GM19351 (cell line): ENCODE measurements around the gene APPBP2.
"Not testable (repeated sequence)": the region's sequence is repeated elsewhere in the genome, so short reads cannot be mapped to it uniquely, and the experiment has no call there.

Source experiments
- ATAC-seq: cut with Tn5 transposase; IDR thresholded peaks from one replicate; pipeline ENCODE4 v1.9.1; 2021; ENCODE audit warnings: mild to moderate bottlenecking, moderate library complexity; ENCODE audit not compliant: unreplicated experiment

APPBP2 gene, protein sequence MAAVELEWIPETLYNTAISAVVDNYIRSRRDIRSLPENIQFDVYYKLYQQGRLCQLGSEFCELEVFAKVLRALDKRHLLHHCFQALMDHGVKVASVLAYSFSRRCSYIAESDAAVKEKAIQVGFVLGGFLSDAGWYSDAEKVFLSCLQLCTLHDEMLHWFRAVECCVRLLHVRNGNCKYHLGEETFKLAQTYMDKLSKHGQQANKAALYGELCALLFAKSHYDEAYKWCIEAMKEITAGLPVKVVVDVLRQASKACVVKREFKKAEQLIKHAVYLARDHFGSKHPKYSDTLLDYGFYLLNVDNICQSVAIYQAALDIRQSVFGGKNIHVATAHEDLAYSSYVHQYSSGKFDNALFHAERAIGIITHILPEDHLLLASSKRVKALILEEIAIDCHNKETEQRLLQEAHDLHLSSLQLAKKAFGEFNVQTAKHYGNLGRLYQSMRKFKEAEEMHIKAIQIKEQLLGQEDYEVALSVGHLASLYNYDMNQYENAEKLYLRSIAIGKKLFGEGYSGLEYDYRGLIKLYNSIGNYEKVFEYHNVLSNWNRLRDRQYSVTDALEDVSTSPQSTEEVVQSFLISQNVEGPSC

DNA sequence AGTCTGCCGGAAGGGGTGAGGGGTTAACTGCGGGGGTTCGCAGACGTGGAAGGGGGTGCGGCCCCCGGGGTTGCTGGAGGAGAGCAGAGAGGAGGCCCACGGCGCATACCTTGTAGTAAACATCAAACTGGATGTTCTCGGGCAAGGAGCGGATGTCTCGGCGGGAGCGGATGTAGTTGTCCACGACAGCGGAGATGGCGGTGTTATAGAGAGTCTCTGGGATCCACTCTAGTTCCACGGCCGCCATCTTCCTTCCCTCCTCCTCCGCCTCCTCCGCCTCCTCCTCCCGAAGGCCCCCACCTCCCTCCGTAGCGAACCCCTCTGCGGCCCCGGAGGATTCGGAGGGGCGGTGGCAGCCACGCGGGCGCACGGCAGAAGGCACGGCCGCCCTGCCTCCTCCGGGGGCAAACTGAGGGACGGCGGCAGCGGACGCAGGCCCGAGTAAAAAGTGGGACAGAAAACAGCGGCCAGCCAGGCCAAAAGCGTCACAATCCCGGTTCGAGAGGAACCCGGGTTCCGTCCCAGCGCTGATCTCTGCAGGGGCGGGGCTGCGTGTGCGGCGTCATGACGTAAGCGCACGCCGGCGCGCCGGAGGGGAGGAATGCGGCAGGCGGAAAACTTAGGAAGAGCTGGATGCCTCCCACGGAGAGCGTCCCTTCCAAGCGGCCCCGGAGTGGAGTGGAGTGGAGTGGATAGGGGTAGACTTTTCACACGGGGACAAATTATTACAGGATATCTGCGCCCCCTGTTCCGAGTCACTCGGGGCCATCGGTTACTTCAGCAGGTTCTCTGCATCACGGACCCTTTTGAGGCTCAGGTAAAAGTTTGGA is at the start of gene APPBP2:
Gene APPBP2, minus strand, starts transcription at position 558 of the 830 bp plus-strand sequence. Its CDS starts 311 bp downstream, at position 247.
- peak; percentile 87 for ATAC-seq

- ATAC-seq = no peak
These were observed 47.4 kb upstream of the APPBP2 start for GRCh38 chr17:60573236-60574051.

DNA sequence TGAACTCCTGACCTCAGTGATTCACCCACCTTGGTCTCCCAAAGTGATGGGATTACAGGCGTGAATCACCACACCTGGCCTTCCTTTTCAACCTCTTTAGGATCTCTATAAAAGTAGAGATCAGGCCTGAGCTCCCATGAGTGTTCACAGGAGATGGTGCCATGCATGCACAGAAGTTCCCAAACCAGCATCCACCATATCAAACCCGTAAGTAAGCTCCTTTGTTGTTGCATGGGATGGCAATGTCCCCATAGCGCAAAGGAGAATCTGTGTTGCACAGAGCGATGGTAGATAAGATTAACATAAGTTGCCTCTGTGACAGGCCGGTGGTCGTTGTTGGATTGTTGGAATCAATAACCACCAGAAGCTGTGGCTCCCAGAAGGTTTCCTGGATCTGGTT is 39.2 kb upstream of the APPBP2 start:
- ATAC-seq = no peak

GRCh38 chr17:60563743-60564142 is 37.7 kb upstream of the APPBP2 start:
- ATAC-seq = no peak

DNA sequence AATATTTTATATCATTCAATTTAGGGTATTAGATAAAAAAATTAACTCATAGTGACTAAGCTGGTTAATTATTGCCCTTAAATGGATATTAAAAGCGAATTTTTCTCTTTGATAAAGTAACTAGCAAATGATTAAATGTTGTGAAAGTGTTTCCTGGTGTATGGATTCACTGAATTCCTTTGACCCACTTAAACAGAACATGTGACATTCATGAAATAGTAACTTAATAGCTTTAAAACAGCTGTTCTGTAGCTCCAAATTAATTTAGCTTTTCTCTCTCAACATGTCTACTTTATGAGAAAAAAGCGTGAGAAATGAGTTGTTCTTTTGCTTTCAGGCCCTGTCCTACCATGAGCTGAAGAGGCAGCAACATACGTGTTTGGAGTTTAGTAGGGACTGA is 36.4 kb upstream of the APPBP2 start:
- ATAC-seq = no peak

DNA sequence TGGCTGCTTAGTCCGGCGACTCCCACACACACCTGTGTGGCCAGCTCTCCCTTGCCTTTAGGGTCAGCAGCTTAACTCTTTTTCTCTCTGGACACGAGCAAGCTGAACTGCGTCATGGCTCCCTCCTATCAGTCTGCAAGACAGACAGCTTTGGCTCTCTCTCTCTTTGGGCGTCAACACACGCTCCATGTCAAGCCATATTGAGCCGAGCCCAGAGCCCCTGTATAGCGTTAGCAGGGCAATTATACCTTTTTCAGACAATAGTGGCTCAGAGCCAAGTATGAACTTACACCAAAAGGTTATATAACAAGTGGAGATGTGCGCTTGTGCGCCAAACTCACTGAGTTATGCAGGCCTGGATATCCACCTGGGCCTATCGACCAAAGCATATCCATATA is 34.8 kb upstream of the APPBP2 start:
- no peak for ATAC-seq

DNA sequence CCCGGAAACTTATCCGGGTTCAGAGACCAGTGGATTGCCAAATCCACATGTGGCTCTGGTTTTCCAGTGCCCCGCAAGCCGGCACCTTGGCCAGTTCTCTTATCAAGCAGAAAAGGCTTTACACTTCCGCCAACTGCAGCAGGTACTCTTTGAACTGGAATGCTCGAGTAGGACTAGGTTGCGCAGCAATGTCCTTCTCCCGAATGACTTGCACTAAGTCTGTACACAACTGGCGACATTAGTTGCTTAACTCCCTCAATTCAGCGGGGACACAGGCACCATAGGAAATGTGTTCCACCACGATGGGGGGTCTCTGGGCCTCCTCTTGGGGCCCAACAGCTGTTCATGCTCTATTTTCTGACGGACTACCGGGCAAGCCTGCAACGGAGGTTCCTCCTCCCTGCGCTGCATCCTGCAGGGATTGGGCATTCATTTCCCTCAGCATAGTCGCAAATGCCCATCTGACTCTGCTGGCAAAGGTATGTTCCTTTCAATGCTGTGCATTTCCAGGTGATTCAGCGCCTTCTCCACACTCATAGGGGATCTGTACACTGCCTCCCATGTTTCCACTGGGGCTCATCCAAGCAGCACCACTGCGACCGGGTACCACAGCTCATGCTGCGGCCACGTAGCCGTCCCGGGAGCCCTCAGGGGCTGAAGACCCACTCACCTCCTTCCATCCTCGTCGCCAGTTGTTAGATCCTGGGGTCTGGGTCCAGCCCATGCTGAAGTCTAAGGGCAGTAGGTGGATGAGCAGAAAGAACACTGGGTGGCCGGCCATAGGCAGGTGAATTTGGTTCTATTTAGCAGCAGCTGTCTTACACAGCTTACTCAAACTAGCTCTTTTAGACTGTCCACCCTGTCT is 34.2 kb upstream of the APPBP2 start:
- no peak for ATAC-seq

GRCh38 chr17:60559659-60559994 is 33.6 kb upstream of the APPBP2 start:
- ATAC-seq = no peak

DNA sequence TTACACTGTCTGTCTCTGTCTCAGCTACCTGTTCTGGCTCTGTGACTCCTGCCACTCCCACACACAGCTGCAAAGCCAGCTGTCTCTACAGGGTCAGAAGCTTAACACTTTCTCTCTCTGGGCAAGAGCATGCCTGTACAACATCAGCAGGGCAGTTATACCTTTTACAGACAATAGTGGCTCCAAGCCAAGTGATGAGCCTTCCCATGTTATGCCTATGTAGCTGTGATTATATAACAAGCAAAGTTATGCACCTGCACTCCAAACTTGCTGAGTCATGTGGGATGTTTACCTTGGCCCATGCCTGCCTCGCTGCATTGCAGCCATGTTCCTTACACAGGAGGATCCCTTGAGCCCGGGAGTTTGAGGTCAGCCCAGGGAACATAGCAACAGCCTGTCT is 31.8 kb upstream of the APPBP2 start:
- no peak for ATAC-seq

GRCh38 chr17:60555786-60556185 is 29.7 kb upstream of the APPBP2 start:
- ATAC-seq = no peak

DNA sequence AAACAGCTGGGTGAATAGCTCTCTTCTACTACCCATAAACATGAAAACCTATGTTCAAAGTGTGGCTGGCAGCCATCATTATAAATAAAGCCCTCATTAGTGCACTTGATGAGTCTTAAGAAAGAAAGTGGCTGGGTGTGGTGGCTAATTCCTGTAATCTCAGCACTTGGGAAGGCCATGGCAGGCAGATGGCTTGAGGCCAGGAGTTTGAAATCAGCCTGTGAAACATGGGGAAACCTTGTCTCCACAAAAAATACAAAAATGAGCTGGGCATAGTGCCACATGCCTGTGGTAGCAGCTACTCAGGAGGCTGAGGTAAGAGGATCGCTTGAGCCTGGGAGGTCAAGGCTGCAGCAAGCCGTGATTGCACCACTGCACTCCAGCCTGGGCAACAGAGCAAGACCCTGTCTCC is 28.3 kb upstream of the APPBP2 start:
- no peak for ATAC-seq

- ATAC-seq = not testable (repeated sequence)
These were observed 26.2 kb upstream of the APPBP2 start for GRCh38 chr17:60552255-60552654.

DNA sequence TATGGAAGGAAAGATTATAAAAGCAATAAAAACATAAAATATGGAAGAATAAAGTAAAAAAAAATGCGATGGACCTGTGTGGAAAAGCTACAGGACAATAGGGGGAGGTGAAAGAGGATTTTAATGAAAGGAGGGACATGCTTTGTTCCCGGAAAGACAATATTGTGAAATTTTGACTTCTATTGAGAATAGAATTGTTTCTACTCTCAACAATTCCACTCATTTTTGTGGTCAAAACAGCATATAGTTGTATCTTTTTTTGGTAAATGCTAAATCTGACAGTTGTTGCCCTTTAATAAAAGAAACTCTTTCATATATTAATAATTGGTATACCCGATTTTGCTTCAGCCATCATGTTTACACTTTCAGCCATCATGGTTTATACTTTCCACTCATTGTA is 22.9 kb upstream of the APPBP2 start:
- no peak for ATAC-seq

GRCh38 chr17:60545465-60546191 is 19.6 kb upstream of the APPBP2 start:
- ATAC-seq = no peak

DNA sequence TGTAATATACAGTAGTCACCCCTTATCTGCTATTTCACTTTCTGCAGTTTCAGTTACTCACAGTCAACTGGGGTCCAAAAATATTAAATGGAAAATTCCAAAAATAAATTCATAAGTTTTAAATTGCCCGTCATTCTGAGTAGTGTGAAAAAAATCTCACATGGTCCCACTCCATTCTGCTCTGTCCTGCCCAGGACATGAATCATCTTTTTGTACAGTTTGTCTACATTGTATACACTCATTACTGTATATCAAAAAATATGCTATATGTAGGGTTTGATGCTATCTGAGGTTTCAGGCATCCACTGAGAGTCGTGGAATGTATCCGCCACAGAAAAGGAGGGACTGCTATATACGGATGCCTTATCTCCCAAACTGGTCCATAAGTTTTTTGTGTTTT is 16.0 kb upstream of the APPBP2 start:
- ATAC-seq = no peak

DNA sequence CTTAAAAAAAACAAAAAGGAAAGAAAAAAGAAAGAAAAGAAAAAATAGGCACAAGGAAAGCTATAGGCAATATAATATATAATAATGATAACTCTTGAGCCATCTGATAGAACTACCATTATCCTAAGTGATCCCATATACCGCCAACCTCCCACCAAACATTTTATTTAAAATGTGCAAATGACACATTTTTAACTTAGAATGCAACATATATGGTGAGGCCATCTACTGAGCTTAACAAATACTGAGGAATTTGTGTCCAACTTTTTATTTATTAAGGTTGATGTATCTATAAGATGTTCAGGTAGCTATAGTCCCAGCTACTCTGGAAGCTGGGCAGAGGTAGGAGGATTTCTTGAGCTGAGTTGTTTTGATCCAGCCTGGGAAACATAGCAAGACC is 14.4 kb upstream of the APPBP2 start:
- ATAC-seq = no peak

DNA sequence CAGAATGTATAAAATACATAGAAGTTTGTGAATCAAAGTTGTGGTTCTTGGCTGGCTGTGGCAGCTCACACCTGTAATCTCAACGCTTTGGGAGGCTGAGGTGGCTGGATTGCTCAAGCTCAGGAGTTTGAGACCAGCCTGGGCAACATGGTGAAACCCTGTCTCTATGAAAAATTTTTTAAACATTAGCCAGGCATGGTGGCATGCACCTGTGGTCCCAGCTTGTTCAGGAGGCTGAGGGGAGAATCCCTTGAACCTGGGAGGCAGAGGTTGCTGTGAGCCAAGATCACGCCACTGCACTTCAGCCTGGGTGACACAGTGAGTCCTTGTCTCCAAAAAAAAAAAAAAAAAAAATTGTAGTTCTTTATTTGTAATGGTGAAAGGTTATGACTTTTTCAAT is 13.8 kb upstream of the APPBP2 start:
- no peak for ATAC-seq

DNA sequence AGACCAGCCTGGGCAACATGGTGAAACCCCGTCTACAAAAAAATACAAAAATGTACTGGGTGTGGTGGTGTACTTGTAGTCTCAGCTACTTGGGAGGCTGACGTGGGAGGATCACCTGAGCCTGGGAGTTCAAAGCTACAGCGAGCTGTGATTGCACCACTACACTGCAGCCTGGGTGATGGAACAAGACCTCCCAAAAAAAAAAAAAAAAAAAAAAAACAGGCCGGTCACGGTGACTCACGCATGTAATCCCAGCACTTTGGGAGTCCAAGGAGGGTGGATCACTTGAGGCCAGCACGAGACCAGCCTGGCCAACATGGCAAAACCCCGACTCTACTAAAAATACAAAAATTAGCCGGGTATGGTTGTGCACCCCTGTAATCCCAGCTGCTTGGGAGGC is 12.7 kb upstream of the APPBP2 start:
- ATAC-seq = no peak
